Ovary (tissue), 9 donors: ENCODE measurements around the gene MYMK. TPM values are rescaled to one million over a fixed set of nuclear protein-coding genes. Genes with fewer than 3 reads are reported as not detected.
A peak's percentile ranks its signal among the peaks of the same experiment; 100 is the strongest.

Source experiments
- DNase-seq, 5 donors: peaks; one replicate each; pipeline ENCODE4 v3.0.0-alpha.2; 2019 to 2020
- H3K27ac ChIP-seq, 2 donors: fragments of 200-600 bp; one replicate each; pipeline versions ENCODE4 v1.5.1 to v1.8.0; 2019 to 2022
- H3K27me3 ChIP-seq: fragments of 200-600 bp; one replicate; pipeline ENCODE4 v1.8.0; 2022
- H3K36me3 ChIP-seq: fragments of 200-600 bp; sonication (generic); one replicate; pipeline ENCODE4 v1.5.1; 2019
- H3K4me1 ChIP-seq: one replicate; pipeline ENCODE4 v1.8.1; 2013; ENCODE audit warnings: mild to moderate bottlenecking, moderate library complexity; ENCODE audit not compliant: insufficient read depth
- H3K4me3 ChIP-seq: fragments of 200-600 bp; sonication (generic); one replicate; pipeline ENCODE4 v1.5.1; 2017
- H3K9me3 ChIP-seq, 2 donors: fragments of 200-600 bp in 1 of 2; sonication (generic) in 1 of 2; one replicate each; pipeline versions ENCODE4 v1.5.1 to v1.8.1; 2013 to 2019; ENCODE audit warnings: mild to moderate bottlenecking in 1 of 2, moderate library complexity in 1 of 2
- EP300 ChIP-seq: sonication (generic); formaldehyde crosslinking; IDR thresholded peaks from one replicate; pipeline ENCODE4 v1.6.1; 2017; ENCODE audit warnings: antibody characterized with exemption
- POLR2A ChIP-seq: fragments of 450-650 bp; IDR thresholded peaks from one replicate; pipeline ENCODE4 v1.6.1; 2017; ENCODE audit warnings: antibody characterized with exemption, mild to moderate bottlenecking, moderate library complexity
- WGBS, 3 donors: extraction: QIAGEN DNeasy Blood & Tissue Kit in 1 of 3; methylation state at CpG; one replicate each; pipeline versions ENCODE4 v1.1.5 to v1.1.7; 2013 to 2017; 5-methylcytosine and 5-hydroxymethylcytosine counted together
- intact Hi-C, 4 donors: fragments of 100-400 bp; cut with DNase I; formaldehyde crosslinking; loops; one replicate each; pipeline versions ENCODE4 v1.11.0 to v1.15.1; 2022 to 2023
- polyA plus RNA-seq, 2 donors: library from polyadenylated mRNA; stranded (reverse); fragments of 200-250 nt in 1 of 2; fragments of 350-450 nt in 1 of 2; fragmentation: Illumina TruSeq in 1 of 2; extraction: RNeasy Lipid Tissue Mini Kit (QIAGEN cat#74804) in 1 of 2; gene quantifications; one replicate each; pipeline ENCODE4 v1.2.3, GENCODE V29; 2013 to 2014
- total RNA-seq, 7 donors: library from RNA; depleted of rRNA in 2 of 7; stranded (reverse); fragments of >200 nt in 2 of 7; fragmentation: NEBNext Ultra II Directional in 3 of 7; extraction: Animal tissue kit (Norgen Biotek cat#: 25700) in 3 of 7; gene quantifications; one replicate each; pipeline versions ENCODE4 v1.1.0 to v1.2.4, GENCODE V29; 2016 to 2023
- TF ChIP-seq, protein P1 (sequence below), 3 donors: fragments of 450-650 bp in 2 of 3; fragments of 200-600 bp in 1 of 3; IDR thresholded peaks; one replicate each; pipeline versions ENCODE4 v1.5.1 to v1.8.0; 2016 to 2022; ENCODE audit warnings: antibody characterized with exemption in 3 of 3, mild to moderate bottlenecking in 1 of 3
- donor health status: DM: no; HTN: no; CAD: no; lungs with moderate emphysema.
- donor health status: DM: no; HTN: no; CAD: no.
- donor health status: Bipolar disorder and iron deficiency.
- donor health status: DM: yes; HTN: yes; CAD: no.
- donor health status: DM: no; HTN: no; CAD: no.
- donor health status: DM: yes; HTN: yes; CAD: no.

The MYMK gene
- total and polyA plus RNA-seq, 9 donors, result not detected

DNA sequence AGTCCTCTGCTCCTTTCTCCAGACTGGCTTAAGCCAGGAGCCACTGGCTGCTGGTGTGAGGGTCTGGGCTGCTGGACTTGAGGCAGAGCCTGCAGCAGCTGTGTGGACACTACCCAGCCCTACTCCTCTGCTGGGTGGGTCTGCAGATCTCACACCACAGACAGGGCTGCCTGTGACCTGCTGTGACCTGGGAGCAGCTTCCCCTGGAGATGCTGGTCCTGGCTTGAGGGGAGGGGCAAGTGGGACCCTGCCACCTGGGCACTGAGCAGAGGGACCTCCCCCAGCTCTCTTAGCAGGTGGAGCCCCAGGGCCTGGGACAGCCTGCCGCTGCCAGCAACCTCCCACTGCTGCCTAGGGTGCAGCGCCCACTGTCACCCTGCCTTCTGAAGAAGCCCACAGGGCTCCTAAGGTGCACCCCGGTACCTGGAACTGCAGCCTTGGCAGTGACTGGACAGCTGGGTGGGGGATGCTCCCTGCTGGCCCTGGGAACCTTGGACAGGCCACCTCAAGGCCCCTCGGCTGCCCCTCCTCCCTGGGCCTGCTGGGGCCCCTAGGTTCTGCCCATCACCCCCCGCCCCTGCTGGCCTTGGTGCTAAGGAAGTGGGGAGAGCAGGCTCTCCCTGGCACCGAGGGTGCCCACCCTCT is 55.9 kb downstream of the MYMK start:
- Histone ChIP-seq H3K9me3 (no peaks in the 10 kb centered on the region), H3K27ac (no peak overlapping the region), H3K4me1 (no peaks in the 10 kb centered on the region), H3K36me3 (no peaks in the 10 kb centered on the region), H3K27me3 (no peaks in the 10 kb centered on the region), H3K4me3 (no peak overlapping the region)
- TF ChIP-seq EP300 (no peak), POLR2A (no peak)
- TF ChIP-seq, protein P1, sequence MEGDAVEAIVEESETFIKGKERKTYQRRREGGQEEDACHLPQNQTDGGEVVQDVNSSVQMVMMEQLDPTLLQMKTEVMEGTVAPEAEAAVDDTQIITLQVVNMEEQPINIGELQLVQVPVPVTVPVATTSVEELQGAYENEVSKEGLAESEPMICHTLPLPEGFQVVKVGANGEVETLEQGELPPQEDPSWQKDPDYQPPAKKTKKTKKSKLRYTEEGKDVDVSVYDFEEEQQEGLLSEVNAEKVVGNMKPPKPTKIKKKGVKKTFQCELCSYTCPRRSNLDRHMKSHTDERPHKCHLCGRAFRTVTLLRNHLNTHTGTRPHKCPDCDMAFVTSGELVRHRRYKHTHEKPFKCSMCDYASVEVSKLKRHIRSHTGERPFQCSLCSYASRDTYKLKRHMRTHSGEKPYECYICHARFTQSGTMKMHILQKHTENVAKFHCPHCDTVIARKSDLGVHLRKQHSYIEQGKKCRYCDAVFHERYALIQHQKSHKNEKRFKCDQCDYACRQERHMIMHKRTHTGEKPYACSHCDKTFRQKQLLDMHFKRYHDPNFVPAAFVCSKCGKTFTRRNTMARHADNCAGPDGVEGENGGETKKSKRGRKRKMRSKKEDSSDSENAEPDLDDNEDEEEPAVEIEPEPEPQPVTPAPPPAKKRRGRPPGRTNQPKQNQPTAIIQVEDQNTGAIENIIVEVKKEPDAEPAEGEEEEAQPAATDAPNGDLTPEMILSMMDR (IDR thresholded peaks at IDR 0.05), result no peak
- WGBS, 3 donors, result 84 to 89% (median 87%) methylated on average over 5 to 6 of the region's 6 CpGs
- intact Hi-C loops, result no loop called here
- DNase-seq, result no peak

DNA sequence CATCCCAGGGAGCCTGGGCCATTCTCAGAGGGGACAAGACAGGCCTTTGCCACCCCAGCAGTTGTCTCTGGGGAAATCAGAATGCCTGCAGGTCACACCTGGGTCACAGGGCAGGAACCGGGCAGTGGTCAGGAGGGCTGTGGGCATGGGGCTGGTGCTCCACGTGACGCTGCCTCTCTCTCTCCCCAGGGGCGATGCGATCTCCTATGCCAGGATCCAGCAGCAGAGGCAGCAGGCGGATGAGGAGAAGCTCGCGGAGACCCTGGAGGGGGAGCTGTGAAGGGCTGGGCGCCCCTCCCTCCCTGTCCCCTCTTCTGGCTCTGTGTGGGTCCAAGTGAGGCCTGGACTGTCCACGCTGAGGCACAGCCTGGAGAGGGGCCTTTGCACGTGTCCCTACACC is 56.4 kb downstream of the MYMK start:
- Histone ChIP-seq H3K27ac (no peak overlapping the region), H3K36me3 (no peaks in the 10 kb centered on the region)
- intact Hi-C loops, result no loop called here

DNA sequence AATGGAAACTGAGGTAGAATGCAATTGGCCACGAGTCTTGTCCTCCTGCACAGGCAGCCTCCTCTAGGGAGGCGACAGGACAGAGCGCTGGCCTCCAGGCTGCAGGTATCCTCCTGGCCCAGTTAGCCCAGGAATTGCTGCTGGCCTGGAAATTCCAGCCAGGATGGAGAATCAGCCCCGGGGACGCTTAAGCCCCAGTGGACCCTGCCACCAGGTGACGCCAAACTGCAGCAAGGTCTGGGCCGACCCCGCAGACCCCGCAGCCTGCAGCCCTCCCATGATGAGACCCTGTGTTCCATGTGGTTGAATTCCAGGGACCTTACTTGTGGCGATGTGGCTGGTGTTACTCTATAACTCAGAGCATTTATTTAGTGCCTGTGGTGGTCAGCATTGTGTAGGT is 57.7 kb downstream of the MYMK start:
- DNase-seq, result no peak
- Histone ChIP-seq H3K4me1 (no peaks in the 10 kb centered on the region), H3K36me3 (no peaks in the 10 kb centered on the region), H3K4me3 (no peak overlapping the region), H3K9me3 (no peaks in the 10 kb centered on the region), H3K27ac (no peak overlapping the region), H3K27me3 (no peaks in the 10 kb centered on the region)
- 85 to 91% (median 86%) methylated on average over 10 of the region's 10 CpGs for WGBS, 3 donors
- TF ChIP-seq EP300 (no peak), POLR2A (no peak)
- TF ChIP-seq, protein P1 (IDR thresholded peaks at IDR 0.05), result no peak
- intact Hi-C loops, result no loop called here

More for the DNA sequence above, 56.4 kb downstream of the MYMK start:
- H3K4me3 ChIP-seq, result no peak overlapping the region
- DNase-seq, result peak in 1 of 5 donors; percentile 14
- no peaks in the 10 kb centered on the region for H3K4me1 ChIP-seq
- TF ChIP-seq, protein P1 (IDR thresholded peaks at IDR 0.05), result no peak
- TF ChIP-seq POLR2A, result no peak
- whole genome bisulfite sequencing, 3 donors, result 84 to 87% (median 86%) methylated on average over 10 to 11 of the region's 11 CpGs
- no peaks in the 10 kb centered on the region for H3K27me3 ChIP-seq
- H3K9me3 ChIP-seq, result no peaks in the 10 kb centered on the region

DNA sequence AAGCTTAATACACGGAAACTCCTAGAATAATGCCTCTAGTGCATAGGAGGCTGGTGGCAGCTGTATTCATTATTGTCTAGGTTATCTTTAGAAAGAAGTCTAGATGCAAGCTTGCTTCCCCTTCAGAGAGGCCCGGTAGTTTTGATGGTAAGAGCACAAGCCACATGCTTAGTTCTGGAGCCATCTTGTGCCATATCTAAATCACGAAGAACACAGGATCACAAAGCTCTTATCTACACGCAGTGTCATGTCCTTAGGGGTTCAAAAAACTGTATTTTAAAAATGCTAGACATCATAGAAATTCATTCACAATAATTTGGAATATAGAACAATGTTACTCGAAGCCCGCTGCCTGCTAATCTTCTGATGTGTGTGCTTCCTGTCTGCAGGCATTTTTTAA is 58.8 kb downstream of the MYMK start:
- Histone ChIP-seq H3K27ac (no peak overlapping the region), H3K4me3 (no peak overlapping the region), H3K4me1 (no peaks in the 10 kb centered on the region), H3K36me3 (no peaks in the 10 kb centered on the region), H3K27me3 (no peaks in the 10 kb centered on the region), H3K9me3 (no peaks in the 10 kb centered on the region)
- DNase-seq, result no peak
- TF ChIP-seq, protein P1 (IDR thresholded peaks at IDR 0.05), result no peak
- TF ChIP-seq POLR2A, result no peak
- TF ChIP-seq EP300, result no peak
- 77 to 84% (median 79%) methylated on average over 6 of the region's 6 CpGs for WGBS, 3 donors
- intact Hi-C loops, result no loop called here
